ENCODE data around the gene TMEM223.

Gene TMEM223

DNA sequence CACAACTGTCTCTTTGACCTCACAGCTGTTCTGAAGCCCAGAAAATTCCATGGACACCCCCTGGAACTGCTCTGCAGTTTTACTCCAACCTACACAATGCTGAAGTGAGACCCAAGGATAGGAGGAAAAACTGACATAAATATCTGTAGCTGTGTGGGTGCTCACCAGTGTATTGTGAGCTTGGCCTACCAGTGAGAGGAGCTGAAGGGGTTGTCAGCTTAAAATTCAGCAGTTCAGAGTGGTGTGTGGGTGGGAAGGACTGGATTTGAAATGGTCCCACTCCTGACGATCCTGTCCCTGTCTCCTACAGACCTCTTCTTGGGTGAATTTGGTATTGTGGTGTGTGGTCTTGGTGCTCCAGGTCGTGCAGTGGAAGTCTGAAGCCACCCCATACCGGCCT is 2.2 kb downstream of the TMEM223 start:
- H2AFZ ChIP-seq (ENCODE audit: low read length): no peak overlapping the region
- H3K4me2 ChIP-seq (ENCODE audit: low read depth, low read length): no peak overlapping the region
- H3K79me2 ChIP-seq (ENCODE audit: low read length): peaks cover 48% of the 10 kb centered on the region
- peaks cover 38% of the 10 kb centered on the region for H3F3A ChIP-seq (ENCODE audit: insufficient read depth, low read length)
- no peak overlapping the region for H3K9ac ChIP-seq (ENCODE audit: low read length)
- TF ChIP-seq EZH2phosphoT487 (IDR thresholded peaks at IDR 0.05; ENCODE audit: low read length) (no peak), EZH2 (optimal IDR thresholded peaks at IDR 0.05; ENCODE audit: low read depth, low read length) (no peak)
- TF ChIP-seq, protein P1, sequence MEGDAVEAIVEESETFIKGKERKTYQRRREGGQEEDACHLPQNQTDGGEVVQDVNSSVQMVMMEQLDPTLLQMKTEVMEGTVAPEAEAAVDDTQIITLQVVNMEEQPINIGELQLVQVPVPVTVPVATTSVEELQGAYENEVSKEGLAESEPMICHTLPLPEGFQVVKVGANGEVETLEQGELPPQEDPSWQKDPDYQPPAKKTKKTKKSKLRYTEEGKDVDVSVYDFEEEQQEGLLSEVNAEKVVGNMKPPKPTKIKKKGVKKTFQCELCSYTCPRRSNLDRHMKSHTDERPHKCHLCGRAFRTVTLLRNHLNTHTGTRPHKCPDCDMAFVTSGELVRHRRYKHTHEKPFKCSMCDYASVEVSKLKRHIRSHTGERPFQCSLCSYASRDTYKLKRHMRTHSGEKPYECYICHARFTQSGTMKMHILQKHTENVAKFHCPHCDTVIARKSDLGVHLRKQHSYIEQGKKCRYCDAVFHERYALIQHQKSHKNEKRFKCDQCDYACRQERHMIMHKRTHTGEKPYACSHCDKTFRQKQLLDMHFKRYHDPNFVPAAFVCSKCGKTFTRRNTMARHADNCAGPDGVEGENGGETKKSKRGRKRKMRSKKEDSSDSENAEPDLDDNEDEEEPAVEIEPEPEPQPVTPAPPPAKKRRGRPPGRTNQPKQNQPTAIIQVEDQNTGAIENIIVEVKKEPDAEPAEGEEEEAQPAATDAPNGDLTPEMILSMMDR (IDR thresholded peaks at IDR 0.05; ENCODE audit: low read length): no peak
- H4K20me1 ChIP-seq (ENCODE audit: insufficient read depth, low read length): no peaks in the 10 kb centered on the region
- no peak for DNase-seq
- no peak overlapping the region for H3K4me3 ChIP-seq (ENCODE audit: low read length)
- peaks cover 30% of the 10 kb centered on the region for H3K4me1 ChIP-seq (ENCODE audit: low read length)
- 0 out of 2 replicates have a peak, but pooled peaks cover 3% of the 10 kb centered on the region for H3K36me3 ChIP-seq (replicated peaks; ENCODE audit: insufficient read depth, low read length)
- no peaks in the 10 kb centered on the region for H3K27me3 ChIP-seq (replicated peaks; ENCODE audit: insufficient read depth, low read length)
- no peaks in the 10 kb centered on the region for H3K9me2 ChIP-seq (replicated peaks; ENCODE audit: insufficient read depth, low read length)
- H3K27ac ChIP-seq (ENCODE audit: low read length): no peak overlapping the region
- H3K9me3 ChIP-seq (replicated peaks; ENCODE audit: insufficient read depth, low read length): no peaks in the 10 kb centered on the region

GRCh38 chr11:62788991-62789390 is 2.8 kb downstream of the TMEM223 start:
- Histone ChIP-seq H3K79me2 (ENCODE audit: low read length) (peaks cover 48% of the 10 kb centered on the region), H3K9me2 (replicated peaks; ENCODE audit: insufficient read depth, low read length) (no peaks in the 10 kb centered on the region), H3F3A (ENCODE audit: insufficient read depth, low read length) (peaks cover 38% of the 10 kb centered on the region), H3K4me2 (ENCODE audit: low read depth, low read length) (no peak overlapping the region), H2AFZ (ENCODE audit: low read length) (no peak overlapping the region), H4K20me1 (ENCODE audit: insufficient read depth, low read length) (no peaks in the 10 kb centered on the region), H3K4me3 (ENCODE audit: low read length) (no peak overlapping the region), H3K4me1 (ENCODE audit: low read length) (peaks cover 30% of the 10 kb centered on the region), H3K9me3 (replicated peaks; ENCODE audit: insufficient read depth, low read length) (no peaks in the 10 kb centered on the region), H3K27me3 (replicated peaks; ENCODE audit: insufficient read depth, low read length) (no peaks in the 10 kb centered on the region), H3K36me3 (replicated peaks; ENCODE audit: insufficient read depth, low read length) (no peaks in the 10 kb centered on the region), H3K27ac (ENCODE audit: low read length) (no peak overlapping the region), H3K9ac (ENCODE audit: low read length) (no peak overlapping the region)
- TF ChIP-seq EZH2phosphoT487 (IDR thresholded peaks at IDR 0.05; ENCODE audit: low read length) (no peak), EZH2 (optimal IDR thresholded peaks at IDR 0.05; ENCODE audit: low read depth, low read length) (no peak)
- TF ChIP-seq, protein P1 (IDR thresholded peaks at IDR 0.05; ENCODE audit: low read length): no peak
- no peak for DNase-seq

DNA sequence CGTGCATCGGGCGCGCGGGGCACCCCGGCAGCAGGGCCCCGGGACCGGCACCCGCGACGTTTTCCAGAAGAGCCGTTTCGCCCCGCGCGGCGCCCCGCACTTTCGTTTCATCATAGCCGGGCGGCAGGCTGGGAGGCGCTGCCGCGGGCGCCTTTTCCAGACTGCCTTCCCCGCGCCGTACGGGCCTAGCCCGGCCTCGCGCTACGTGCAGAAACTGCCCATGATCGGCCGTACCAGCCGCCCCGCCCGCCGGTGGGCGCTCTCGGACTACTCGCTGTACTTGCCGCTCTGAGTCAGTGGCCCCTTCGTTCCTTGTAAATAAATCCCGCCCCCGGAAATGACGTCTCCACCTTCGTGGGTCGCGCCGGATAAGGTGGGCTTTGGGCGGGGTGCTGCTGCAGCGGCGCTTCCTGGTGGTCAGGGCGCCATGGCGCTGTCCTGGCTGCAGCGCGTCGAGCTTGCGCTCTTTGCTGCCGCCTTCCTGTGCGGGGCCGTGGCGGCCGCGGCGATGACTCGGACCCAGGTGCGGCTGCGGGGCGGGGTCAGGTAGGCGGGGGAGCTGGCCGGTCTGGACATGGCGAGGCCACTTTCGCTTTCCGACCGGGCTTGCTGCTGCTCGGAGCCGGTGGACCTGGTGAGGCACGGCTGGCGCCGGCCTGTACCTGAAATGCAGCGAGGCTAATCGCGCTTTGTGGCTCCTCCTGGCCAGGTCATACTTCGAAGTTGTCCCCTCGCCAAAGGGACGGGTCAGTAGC is 4.6 kb downstream of the TMEM223 start, which contains the start of gene TMEM179B:
TSS of gene TMEM179B (plus strand) at position 398 of the 755 bp plus-strand sequence. CDS start at position 428, 30 bp downstream.
- Histone ChIP-seq H3K36me3 (replicated peaks; ENCODE audit: insufficient read depth, low read length) (no peaks in the 10 kb centered on the region), H2AFZ (ENCODE audit: low read length) (peak within 1 kb of the TSS; percentile 47), H3K27me3 (replicated peaks; ENCODE audit: insufficient read depth, low read length) (no peaks in the 10 kb centered on the region), H3K27ac (ENCODE audit: low read length) (peak within 1 kb of the TSS; percentile 76), H3K4me3 (ENCODE audit: low read length) (peak within 1 kb of the TSS; percentile 80), H4K20me1 (ENCODE audit: insufficient read depth, low read length) (no peaks in the 10 kb centered on the region), H3K4me1 (ENCODE audit: low read length) (peaks cover 23% of the 10 kb centered on the region), H3K9ac (ENCODE audit: low read length) (peak within 1 kb of the TSS; percentile 74), H3K79me2 (ENCODE audit: low read length) (peaks cover 48% of the 10 kb centered on the region), H3K9me3 (replicated peaks; ENCODE audit: insufficient read depth, low read length) (no peaks in the 10 kb centered on the region), H3K9me2 (replicated peaks; ENCODE audit: insufficient read depth, low read length) (no peaks in the 10 kb centered on the region), H3F3A (ENCODE audit: insufficient read depth, low read length) (peaks cover 31% of the 10 kb centered on the region), H3K4me2 (ENCODE audit: low read depth, low read length) (peak within 1 kb of the TSS; percentile 92)
- TF ChIP-seq EZH2phosphoT487 (IDR thresholded peaks at IDR 0.05; ENCODE audit: low read length): no peak
- no peak for TF ChIP-seq EZH2 (optimal IDR thresholded peaks at IDR 0.05; ENCODE audit: low read depth, low read length)
- TF ChIP-seq, protein P1 (IDR thresholded peaks at IDR 0.05; ENCODE audit: low read length): peak; percentile 52
- peak; percentile 98 for DNase-seq
